ENCODE measurements around the gene RALGAPA1.
A peak's percentile ranks its signal among the peaks of the same experiment; 100 is the strongest.

The RALGAPA1 gene

DNA sequence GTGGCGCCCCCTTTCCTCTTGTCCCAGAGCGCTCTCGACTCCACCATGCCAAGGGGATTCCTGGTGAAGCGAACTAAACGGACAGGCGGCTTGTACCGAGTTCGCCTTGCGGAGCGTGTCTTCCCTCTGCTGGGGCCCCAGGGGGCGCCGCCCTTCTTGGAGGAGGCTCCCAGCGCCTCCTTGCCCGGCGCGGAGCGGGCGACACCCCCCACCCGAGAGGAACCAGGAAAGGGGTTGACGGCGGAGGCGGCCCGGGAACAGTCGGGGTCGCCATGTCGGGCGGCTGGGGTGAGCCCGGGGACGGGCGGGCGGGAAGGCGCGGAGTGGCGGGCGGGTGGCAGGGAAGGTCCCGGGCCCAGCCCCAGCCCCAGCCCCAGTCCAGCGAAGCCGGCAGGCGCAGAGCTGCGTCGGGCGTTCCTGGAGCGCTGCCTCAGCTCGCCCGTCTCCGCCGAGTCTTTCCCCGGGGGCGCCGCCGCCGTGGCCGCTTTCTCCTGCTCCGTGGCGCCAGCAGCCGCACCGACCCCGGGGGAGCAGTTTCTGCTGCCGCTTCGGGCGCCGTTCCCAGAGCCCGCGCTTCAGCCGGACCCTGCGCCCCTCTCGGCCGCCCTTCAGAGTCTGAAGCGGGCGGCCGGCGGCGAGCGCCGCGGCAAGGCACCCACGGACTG lies 274.8 kb downstream of the RALGAPA1 start:
- peak; percentile 29 for DNase-seq

DNA sequence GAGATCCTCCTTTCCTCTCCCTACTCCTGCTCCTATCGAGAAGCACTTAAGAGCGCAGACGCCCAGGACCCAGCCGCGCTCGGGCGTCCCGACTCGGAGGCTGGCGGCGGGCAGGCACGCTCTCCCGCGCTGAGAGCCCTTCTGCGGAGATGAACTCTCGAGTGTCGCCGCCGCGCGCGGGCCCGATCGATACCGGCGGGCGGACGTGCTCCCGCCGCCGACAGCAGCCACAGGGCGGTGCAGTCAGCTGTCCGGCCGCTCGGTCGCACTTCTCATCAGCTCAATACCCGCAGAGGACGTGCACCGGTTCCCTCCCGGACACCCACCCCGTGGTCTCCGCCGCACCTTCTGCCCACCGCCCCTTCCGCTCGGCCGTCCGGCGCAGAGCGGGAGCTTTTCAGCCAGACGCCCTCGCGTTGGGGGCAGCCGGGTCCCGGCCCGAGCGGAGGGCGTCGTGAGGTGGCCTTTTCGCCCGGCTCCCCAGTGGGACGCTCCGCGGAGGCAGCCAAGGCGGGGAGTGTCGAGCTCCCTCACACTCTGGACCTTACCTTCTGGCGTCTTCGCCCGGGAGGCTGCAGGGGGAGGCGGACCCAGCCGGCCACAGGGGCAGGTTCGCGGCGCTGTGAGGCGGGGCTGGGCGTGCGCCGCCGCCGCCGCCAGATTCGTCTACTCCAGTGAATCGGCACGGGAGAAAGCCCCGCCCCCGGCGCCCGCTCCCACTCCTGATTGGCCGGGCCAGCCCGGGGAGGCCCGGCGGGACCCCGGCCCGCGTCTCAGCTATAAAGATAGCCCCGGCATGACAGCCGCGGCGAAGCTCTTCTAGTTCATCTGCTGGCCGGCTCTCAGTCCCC lies 275.5 kb downstream of the RALGAPA1 start, which contains the start of gene INSM2:
TSS of gene INSM2 (plus strand) at position 808 of the 851 bp plus-strand sequence. CDS start 89 bp downstream, outside the sequence.
- peak; percentile 91 for DNase-seq

GRCh38 chr14:35532783-35533356 lies 276.2 kb downstream of the RALGAPA1 start:
- no peak for DNase-seq

GRCh38 chr14:35531960-35532747 lies 276.9 kb downstream of the RALGAPA1 start:
- DNase-seq: no peak

GRCh38 chr14:35526962-35527361 lies 282.1 kb downstream of the RALGAPA1 start:
- DNase-seq: no peak

GRCh38 chr14:35525695-35526094 lies 283.4 kb downstream of the RALGAPA1 start:
- DNase-seq: no peak

DNA sequence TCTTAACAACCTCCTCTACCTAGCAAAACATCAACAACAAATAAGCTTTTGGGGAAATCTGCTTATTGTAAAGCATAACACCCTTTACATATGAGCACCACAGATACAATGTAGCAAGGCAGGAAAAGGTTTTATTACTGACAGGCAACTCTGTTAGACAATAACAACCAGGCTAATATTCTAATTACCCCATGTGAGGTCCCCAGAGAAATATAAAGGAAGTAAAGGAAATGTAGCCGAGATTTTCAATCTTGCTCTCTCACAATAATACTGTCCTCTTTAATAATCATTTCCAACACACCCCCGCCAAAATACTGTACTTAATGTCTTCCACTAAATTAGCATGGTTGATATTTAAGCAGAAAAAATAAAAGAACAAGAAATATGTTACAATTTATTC lies 289.1 kb downstream of the RALGAPA1 start:
- no peak for DNase-seq

DNA sequence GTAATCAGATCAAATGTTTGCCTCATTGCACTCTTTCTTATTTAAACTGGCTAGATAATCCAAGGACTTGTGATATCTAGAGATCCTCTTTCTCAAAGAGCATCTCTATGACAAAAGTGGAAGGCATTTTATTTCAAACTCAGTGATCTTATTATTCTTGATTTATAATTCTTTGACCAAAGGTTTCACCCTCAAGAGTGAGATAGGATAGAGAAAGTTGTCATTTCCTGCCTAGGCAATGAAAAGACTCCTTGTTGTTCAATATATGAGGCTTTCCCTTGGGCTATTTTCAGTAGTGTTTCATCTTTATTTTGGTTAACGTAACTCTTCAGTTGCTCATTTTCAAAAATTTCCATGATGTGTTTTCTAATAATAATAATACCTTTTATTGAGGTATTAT lies 293.2 kb downstream of the RALGAPA1 start:
- no peak for DNase-seq

GRCh38 chr14:35512765-35513164 lies 296.3 kb downstream of the RALGAPA1 start:
- no peak for DNase-seq

DNA sequence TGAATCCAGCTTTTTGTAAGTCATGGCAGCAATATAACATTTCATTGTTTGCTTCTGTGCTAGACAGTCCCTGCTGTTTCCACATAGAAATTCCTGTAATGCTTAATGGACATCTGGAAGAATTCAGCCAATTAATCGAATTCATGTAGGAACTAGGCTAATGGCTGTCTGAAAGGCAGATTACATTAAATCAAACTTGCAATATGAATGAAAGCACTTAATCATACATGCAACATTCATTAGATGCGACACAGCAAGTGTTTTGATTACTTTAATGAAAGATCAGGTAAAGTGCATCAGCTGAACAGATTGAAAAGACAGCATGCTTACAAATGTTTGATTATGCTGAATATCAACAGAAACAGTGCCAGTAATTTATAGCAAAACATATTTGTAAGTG lies 299.2 kb downstream of the RALGAPA1 start:
- no peak for DNase-seq

GRCh38 chr14:35506927-35507326 lies 302.2 kb downstream of the RALGAPA1 start:
- no peak for DNase-seq

- no peak for DNase-seq
Measured at GRCh38 chr14:35506461-35506860, 302.6 kb downstream of the RALGAPA1 start.

DNA sequence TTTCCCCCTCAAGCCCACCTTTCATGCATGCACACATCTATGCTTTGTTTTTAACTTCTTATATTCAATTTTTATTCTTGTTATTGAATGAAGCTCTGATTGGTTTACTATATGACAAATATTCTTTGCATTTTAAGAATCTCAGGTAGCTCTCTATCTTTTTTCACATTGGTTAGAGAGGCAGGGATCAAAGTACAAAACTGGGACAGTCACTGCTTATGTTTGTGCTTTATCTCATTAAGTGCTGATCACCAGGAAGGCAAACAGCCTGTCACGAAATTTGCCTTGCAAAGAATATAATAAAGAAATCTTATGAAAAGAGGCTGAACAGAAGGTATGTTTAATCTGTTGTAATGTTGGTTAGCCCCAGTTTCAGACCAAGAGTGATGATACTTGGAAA lies 304.8 kb downstream of the RALGAPA1 start:
- DNase-seq: no peak

DNA sequence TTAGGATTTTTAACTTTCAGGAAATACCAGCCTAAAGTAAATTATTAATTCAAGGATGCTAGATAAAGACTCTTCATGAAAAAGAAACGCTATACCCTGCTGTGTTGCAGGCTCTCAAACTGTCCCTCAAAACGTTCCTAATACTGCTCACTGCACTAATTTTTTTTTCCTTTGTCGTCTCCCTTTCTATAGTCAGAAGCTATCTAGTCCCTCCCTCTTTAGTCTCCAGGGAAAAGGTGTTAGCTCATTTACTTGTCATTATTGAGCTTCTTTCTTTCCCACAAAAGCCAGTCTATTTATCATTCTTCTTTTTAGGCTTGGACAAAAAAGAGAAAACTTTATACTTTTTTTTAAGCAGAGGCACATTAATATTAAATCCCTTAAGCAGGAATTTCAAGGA lies 305.4 kb downstream of the RALGAPA1 start:
- DNase-seq: no peak

- DNase-seq: no peak
Measured at GRCh38 chr14:35499180-35499579, 309.9 kb downstream of the RALGAPA1 start.

GRCh38 chr14:35495278-35495677 lies 313.8 kb downstream of the RALGAPA1 start:
- DNase-seq: no peak

GRCh38 chr14:35492569-35493014 lies 316.5 kb downstream of the RALGAPA1 start:
- DNase-seq: no peak
